ENCODE measurements around the gene ANGPTL8. TPM values are rescaled to one million over a fixed set of nuclear protein-coding genes. Genes with fewer than 3 reads are reported as not detected.

The ANGPTL8 gene
- total RNA-seq, 1 donor, result not detected

GRCh38 chr19:11273989-11274388 lies 34.6 kb downstream of the ANGPTL8 start:
- Histone ChIP-seq H3K4me1 (ENCODE audit: insufficient read depth, low read length) (no peaks in the 10 kb centered on the region), H3K4me3 (ENCODE audit: insufficient read depth, low read length) (no peak overlapping the region), H3K36me3 (ENCODE audit: insufficient read depth, low read length) (no peaks in the 10 kb centered on the region)

DNA sequence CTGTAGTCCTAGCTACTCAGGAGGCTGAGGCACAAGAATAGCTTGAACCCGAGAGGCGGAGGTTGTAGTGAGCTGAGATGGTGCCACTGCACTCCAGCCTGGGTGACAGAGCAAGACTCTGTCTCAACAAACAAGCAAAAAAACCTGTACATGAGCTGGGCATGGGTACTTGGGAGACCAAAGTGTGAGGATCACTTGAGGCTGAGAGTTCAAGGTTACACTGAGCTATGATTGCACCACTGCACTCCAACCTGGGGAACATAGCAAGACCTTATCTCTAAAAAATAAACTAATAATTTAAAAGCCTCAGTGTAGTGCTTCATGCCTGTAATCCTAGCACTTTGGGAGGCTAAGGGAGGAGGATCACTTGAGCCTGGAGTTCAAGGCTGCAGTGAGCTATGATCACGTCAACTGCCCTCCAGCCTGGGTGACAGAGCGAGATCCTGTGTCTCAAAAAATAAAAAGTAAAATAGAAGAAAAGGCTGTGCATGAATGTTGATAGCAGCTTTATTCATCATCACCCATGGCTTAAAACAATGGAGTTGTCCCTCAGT lies 35.2 kb downstream of the ANGPTL8 start:
- no peaks in the 10 kb centered on the region for H4K20me1 ChIP-seq (ENCODE audit: insufficient read depth, low read length)
- H3K79me2 ChIP-seq (ENCODE audit: insufficient read depth, low read length), result no peaks in the 10 kb centered on the region
- H3K4me2 ChIP-seq (ENCODE audit: insufficient read depth, low read length), result no peak overlapping the region
- H3K4me3 ChIP-seq (ENCODE audit: insufficient read depth, low read length), result no peak overlapping the region
- no peaks in the 10 kb centered on the region for H3K4me1 ChIP-seq (ENCODE audit: insufficient read depth, low read length)
- no peaks in the 10 kb centered on the region for H3K36me3 ChIP-seq (ENCODE audit: insufficient read depth, low read length)
- H3K27ac ChIP-seq (ENCODE audit: low read depth, low read length), result no peak overlapping the region
- no peaks in the 10 kb centered on the region for H3K9me3 ChIP-seq (ENCODE audit: low read depth, low read length)
- DNase-seq (ENCODE audit: insufficient read length, low spot score, missing footprints), result no peak
- H3K27me3 ChIP-seq (ENCODE audit: insufficient read depth, low read length), result no peaks in the 10 kb centered on the region
- TF ChIP-seq, protein P1, sequence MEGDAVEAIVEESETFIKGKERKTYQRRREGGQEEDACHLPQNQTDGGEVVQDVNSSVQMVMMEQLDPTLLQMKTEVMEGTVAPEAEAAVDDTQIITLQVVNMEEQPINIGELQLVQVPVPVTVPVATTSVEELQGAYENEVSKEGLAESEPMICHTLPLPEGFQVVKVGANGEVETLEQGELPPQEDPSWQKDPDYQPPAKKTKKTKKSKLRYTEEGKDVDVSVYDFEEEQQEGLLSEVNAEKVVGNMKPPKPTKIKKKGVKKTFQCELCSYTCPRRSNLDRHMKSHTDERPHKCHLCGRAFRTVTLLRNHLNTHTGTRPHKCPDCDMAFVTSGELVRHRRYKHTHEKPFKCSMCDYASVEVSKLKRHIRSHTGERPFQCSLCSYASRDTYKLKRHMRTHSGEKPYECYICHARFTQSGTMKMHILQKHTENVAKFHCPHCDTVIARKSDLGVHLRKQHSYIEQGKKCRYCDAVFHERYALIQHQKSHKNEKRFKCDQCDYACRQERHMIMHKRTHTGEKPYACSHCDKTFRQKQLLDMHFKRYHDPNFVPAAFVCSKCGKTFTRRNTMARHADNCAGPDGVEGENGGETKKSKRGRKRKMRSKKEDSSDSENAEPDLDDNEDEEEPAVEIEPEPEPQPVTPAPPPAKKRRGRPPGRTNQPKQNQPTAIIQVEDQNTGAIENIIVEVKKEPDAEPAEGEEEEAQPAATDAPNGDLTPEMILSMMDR (IDR thresholded peaks at IDR 0.05; ENCODE audit: extremely low read depth, low read depth, low read length), result no peak
- no peak overlapping the region for H2AFZ ChIP-seq (ENCODE audit: low read length)

More at GRCh38 chr19:11273989-11274388, 34.6 kb downstream of the ANGPTL8 start:
- Histone ChIP-seq H3K4me2 (ENCODE audit: insufficient read depth, low read length) (no peak overlapping the region), H3K9me3 (ENCODE audit: low read depth, low read length) (no peaks in the 10 kb centered on the region), H3K27me3 (ENCODE audit: insufficient read depth, low read length) (no peaks in the 10 kb centered on the region), H4K20me1 (ENCODE audit: insufficient read depth, low read length) (no peaks in the 10 kb centered on the region), H2AFZ (ENCODE audit: low read length) (no peak overlapping the region), H3K27ac (ENCODE audit: low read depth, low read length) (no peak overlapping the region), H3K79me2 (ENCODE audit: insufficient read depth, low read length) (no peaks in the 10 kb centered on the region)
- TF ChIP-seq, protein P1 (IDR thresholded peaks at IDR 0.05; ENCODE audit: extremely low read depth, low read depth, low read length), result no peak
- no peak for DNase-seq (ENCODE audit: insufficient read length, low spot score, missing footprints)

DNA sequence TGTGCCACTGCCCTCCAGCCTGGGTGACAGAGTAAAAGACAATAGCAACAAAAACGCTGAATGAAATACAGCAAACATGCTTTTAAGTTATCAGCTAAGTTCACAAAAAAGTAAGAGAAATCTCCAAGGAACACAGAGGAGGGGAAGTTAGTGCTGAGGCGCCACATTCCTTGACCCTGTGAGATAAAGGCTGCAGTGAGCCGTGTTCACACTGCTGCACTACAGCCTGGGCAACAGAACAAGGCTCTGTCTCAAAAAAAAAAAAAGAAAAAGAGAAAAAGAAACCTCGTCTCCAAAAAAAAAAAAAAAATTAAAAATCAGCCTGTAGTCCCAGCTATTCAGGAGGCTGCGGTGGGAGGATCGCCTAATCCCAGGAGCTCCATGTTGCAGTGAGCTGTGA lies 39.3 kb downstream of the ANGPTL8 start:
- Histone ChIP-seq H3K4me1 (ENCODE audit: insufficient read depth, low read length) (no peaks in the 10 kb centered on the region), H3K27ac (ENCODE audit: low read depth, low read length) (no peak overlapping the region), H3K4me2 (ENCODE audit: insufficient read depth, low read length) (no peak overlapping the region), H2AFZ (ENCODE audit: low read length) (no peak overlapping the region), H3K36me3 (ENCODE audit: insufficient read depth, low read length) (no peaks in the 10 kb centered on the region), H3K9me3 (ENCODE audit: low read depth, low read length) (no peaks in the 10 kb centered on the region), H3K4me3 (ENCODE audit: insufficient read depth, low read length) (no peak overlapping the region), H3K79me2 (ENCODE audit: insufficient read depth, low read length) (no peaks in the 10 kb centered on the region), H3K27me3 (ENCODE audit: insufficient read depth, low read length) (peaks cover 2% of the 10 kb centered on the region), H4K20me1 (ENCODE audit: insufficient read depth, low read length) (no peaks in the 10 kb centered on the region)
- DNase-seq (ENCODE audit: insufficient read length, low spot score, missing footprints), result peak; percentile 54
- TF ChIP-seq, protein P1 (IDR thresholded peaks at IDR 0.05; ENCODE audit: extremely low read depth, low read depth, low read length), result no peak

DNA sequence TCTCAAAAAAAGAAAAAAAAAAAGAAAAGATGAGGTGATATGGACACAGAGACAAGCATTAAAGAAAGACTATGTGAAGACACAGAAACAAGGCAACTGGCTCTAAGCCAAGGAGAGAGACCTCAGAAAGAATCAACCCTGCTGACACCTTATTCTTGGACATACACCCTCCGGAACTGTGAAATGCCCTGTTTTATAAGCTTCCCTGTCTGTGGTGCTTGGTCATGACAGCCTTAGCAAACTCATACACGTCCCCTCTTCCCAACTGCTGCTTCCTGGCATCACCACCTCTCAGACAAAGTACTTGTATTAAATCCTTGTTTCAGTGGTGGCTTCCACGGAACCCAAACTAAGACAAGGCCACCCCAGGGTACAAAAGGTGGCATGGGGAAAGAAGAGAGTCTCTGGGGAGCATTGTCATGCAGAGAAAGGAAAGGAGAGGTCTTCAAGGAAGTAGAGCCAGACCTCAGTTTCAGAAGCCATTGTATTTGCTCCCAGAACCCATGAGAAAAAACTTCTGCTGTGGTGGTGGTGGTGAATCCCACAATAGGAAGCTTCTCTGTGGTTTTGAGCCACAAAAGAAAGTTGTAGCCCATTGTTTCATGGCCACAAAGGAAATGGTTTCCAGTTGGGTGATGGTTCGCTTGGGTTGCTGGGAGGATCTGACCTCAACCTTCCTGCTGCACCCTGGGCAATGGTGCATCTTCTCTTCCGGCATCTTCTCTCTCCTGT lies 40.3 kb downstream of the ANGPTL8 start:
- Histone ChIP-seq H3K4me1 (ENCODE audit: insufficient read depth, low read length) (no peaks in the 10 kb centered on the region), H3K9me3 (ENCODE audit: low read depth, low read length) (no peaks in the 10 kb centered on the region), H3K4me3 (ENCODE audit: insufficient read depth, low read length) (no peak overlapping the region), H3K27me3 (ENCODE audit: insufficient read depth, low read length) (peaks cover 2% of the 10 kb centered on the region), H3K4me2 (ENCODE audit: insufficient read depth, low read length) (no peak overlapping the region), H2AFZ (ENCODE audit: low read length) (peak overlapping the region; percentile 29), H3K79me2 (ENCODE audit: insufficient read depth, low read length) (no peaks in the 10 kb centered on the region), H3K27ac (ENCODE audit: low read depth, low read length) (no peak overlapping the region), H4K20me1 (ENCODE audit: insufficient read depth, low read length) (no peaks in the 10 kb centered on the region), H3K36me3 (ENCODE audit: insufficient read depth, low read length) (no peaks in the 10 kb centered on the region)
- TF ChIP-seq, protein P1 (IDR thresholded peaks at IDR 0.05; ENCODE audit: extremely low read depth, low read depth, low read length), result no peak
- DNase-seq (ENCODE audit: insufficient read length, low spot score, missing footprints), result peak; percentile 58
